ENCODE data around the gene OSBP. TPM values are rescaled to one million over a fixed set of nuclear protein-coding genes. Genes with fewer than 3 reads are reported as not detected.

Gene OSBP
- total RNA-seq, 4 donors from 2014 or later, result 27.4 to 45.2 (median 34.9) TPM

- ATAC-seq, result peak; percentile 28 to 35
- Histone ChIP-seq H3K4me1 (peaks cover 78% of the 10 kb centered on the region in 2 donors), H3K36me3 (peaks cover 0 to 34% of the 10 kb centered on the region in 2 donors), H3K27me3 (no peaks in the 10 kb centered on the region), H3K27ac (peak overlapping the region; percentile 85 to 96 (median 92)), H3K4me3 (peak overlapping the region; percentile 6 to 88 (median 78)), H3K9me3 (no peaks in the 10 kb centered on the region)
- TF ChIP-seq, protein P1, sequence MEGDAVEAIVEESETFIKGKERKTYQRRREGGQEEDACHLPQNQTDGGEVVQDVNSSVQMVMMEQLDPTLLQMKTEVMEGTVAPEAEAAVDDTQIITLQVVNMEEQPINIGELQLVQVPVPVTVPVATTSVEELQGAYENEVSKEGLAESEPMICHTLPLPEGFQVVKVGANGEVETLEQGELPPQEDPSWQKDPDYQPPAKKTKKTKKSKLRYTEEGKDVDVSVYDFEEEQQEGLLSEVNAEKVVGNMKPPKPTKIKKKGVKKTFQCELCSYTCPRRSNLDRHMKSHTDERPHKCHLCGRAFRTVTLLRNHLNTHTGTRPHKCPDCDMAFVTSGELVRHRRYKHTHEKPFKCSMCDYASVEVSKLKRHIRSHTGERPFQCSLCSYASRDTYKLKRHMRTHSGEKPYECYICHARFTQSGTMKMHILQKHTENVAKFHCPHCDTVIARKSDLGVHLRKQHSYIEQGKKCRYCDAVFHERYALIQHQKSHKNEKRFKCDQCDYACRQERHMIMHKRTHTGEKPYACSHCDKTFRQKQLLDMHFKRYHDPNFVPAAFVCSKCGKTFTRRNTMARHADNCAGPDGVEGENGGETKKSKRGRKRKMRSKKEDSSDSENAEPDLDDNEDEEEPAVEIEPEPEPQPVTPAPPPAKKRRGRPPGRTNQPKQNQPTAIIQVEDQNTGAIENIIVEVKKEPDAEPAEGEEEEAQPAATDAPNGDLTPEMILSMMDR (IDR thresholded peaks at IDR 0.05 in 4 of 5, conservative IDR thresholded peaks at IDR 0.05 in 1 of 5), result no peak
- TF ChIP-seq POLR2A (IDR thresholded peaks at IDR 0.05), result peak in 1 of 2 donors; percentile 66
- intact Hi-C loops (cut with DNase I; ENCODE audit: low total_unique reads) (loop anchor here (5.0 kb wide), 1 partner anchor 190 kb away; no protein-coding TSS in a partner anchor), in situ Hi-C loops (cut with MboI; ENCODE audit: low sequenced_read_pairs in 4 of 4) (loop anchor here in 1 of 4 donors (10.0 kb wide), 1 partner anchor 53 kb away; the partner anchor contains the start of gene PATL1)
- DNase-seq, result peak; percentile 45 to 55
Observed at GRCh38 chr11:59611570-59612565, 3.7 kb downstream of the OSBP start.

GRCh38 chr11:59610289-59610688, 5.3 kb downstream of the OSBP start:
- H3K4me1 ChIP-seq, result peaks cover 89 to 90% of the 10 kb centered on the region in 2 donors
- H3K9me3 ChIP-seq, result no peaks in the 10 kb centered on the region
- no peak overlapping the region for H3K4me3 ChIP-seq
- ATAC-seq, result no peak
- no peaks in the 10 kb centered on the region for H3K27me3 ChIP-seq
- no peak for TF ChIP-seq POLR2A (IDR thresholded peaks at IDR 0.05)
- TF ChIP-seq, protein P1 (IDR thresholded peaks at IDR 0.05 in 4 of 5, conservative IDR thresholded peaks at IDR 0.05 in 1 of 5), result no peak
- in situ Hi-C loops (cut with MboI; ENCODE audit: low sequenced_read_pairs in 4 of 4) (loop anchor here in 1 of 4 donors (10.0 kb wide), 1 partner anchor 55 kb away; the partner anchor contains the start of gene PATL1), intact Hi-C loops (cut with DNase I; ENCODE audit: low total_unique reads) (loop anchor here (5.0 kb wide), 1 partner anchor 192 kb away; no protein-coding TSS in a partner anchor)
- peak overlapping the region; percentile 85 to 96 (median 92) for H3K27ac ChIP-seq
- DNase-seq, result no peak
- H3K36me3 ChIP-seq, result peaks cover 0 to 49% of the 10 kb centered on the region in 2 donors

DNA sequence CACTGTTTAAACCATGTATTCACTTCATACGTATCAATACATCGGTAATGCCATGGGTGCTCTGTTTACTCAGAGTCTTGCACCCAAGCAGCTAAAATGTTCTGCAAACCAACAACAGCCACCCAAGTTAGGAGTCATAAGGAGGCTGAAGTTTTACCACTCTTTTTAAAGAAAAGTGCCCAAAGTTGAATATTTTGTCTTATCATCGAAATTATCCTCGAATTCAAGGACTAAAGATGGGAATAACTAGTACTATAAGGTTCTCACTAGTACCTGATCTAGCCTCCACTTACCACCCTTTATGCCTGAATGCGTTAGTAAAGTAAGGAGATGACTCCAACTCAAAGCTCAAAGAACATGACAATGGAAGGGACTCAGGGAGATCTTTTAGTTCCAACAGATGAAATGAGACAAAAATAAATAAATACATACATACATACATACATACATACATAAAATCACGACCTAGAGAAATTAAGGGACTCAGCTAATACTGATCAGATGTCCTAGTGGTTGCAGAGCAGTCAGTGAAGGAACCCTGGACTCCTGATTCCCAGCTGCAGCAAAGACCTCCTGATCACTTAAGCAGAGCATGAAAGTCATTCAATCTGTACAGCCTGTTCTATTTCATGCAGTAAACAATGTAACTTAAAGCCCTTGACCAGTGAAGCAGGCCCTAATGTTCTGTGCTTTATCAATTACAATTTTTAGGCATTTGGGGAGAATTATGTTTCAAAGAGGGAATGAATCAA, 7.7 kb downstream of the OSBP start:
- peaks cover 0 to 67% of the 10 kb centered on the region in 2 donors for H3K36me3 ChIP-seq
- intact Hi-C loops (cut with DNase I; ENCODE audit: low total_unique reads), result loop anchor here (2.0 kb wide), 1 partner anchor 47 kb away; no protein-coding TSS in a partner anchor
- peak in 1 of 2 donors; percentile 60 for TF ChIP-seq POLR2A (IDR thresholded peaks at IDR 0.05)
- TF ChIP-seq, protein P1 (IDR thresholded peaks at IDR 0.05 in 4 of 5, conservative IDR thresholded peaks at IDR 0.05 in 1 of 5), result no peak
- peak overlapping the region; percentile 85 to 96 (median 92) for H3K27ac ChIP-seq
- H3K4me3 ChIP-seq, result peak overlapping the region in 1 of 4 donors; percentile 14
- ATAC-seq, result peak; percentile 37 to 57
- H3K4me1 ChIP-seq, result peaks cover 78 to 87% of the 10 kb centered on the region in 2 donors
- H3K27me3 ChIP-seq, result no peaks in the 10 kb centered on the region
- no peaks in the 10 kb centered on the region for H3K9me3 ChIP-seq
- peak in 1 of 2 donors; percentile 21 for DNase-seq
- in situ Hi-C loops (cut with MboI; ENCODE audit: low sequenced_read_pairs in 4 of 4), result no loop called here

DNA sequence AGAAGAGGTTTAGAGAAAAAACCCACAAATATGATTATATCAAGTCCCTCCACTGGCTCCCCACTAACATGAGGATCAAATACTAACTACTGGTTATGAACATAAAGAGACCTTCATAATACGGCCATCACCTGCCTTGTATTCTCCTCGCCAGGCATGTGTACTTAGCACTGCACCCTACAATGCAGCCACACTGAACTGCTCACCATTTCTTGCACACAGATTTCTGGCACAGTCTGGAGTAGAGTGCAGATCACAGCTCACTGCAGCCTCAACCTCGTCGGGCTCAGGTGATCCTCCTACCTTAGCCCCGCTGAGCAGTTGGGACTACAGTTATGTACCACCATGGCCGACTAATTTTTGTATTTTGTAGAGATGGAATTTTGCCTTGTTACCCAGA, 13.1 kb downstream of the OSBP start:
- no peak for ATAC-seq
- in situ Hi-C loops (cut with MboI; ENCODE audit: low sequenced_read_pairs in 4 of 4) (no loop called here), intact Hi-C loops (cut with DNase I; ENCODE audit: low total_unique reads) (no loop called here)
- Histone ChIP-seq H3K4me3 (no peak overlapping the region), H3K27me3 (no peaks in the 10 kb centered on the region), H3K9me3 (no peaks in the 10 kb centered on the region), H3K27ac (peak overlapping the region in 1 of 4 donors; percentile 18), H3K4me1 (peaks cover 26 to 34% of the 10 kb centered on the region in 2 donors), H3K36me3 (peaks cover 0 to 93% of the 10 kb centered on the region in 2 donors)
- no peak for DNase-seq
- no peak for TF ChIP-seq POLR2A (IDR thresholded peaks at IDR 0.05)
- TF ChIP-seq, protein P1 (IDR thresholded peaks at IDR 0.05 in 4 of 5, conservative IDR thresholded peaks at IDR 0.05 in 1 of 5), result no peak
